GM19468 (cell line): ENCODE measurements around the gene MAST3.

Experiments
- ATAC-seq: cut with Tn5 transposase; IDR thresholded peaks from one replicate; pipeline ENCODE4 v1.9.1; 2021; ENCODE audit warnings: mild to moderate bottlenecking, moderate library complexity, moderate number of reproducible peaks; ENCODE audit not compliant: unreplicated experiment; ENCODE audit errors: extremely low read depth

The MAST3 gene

DNA sequence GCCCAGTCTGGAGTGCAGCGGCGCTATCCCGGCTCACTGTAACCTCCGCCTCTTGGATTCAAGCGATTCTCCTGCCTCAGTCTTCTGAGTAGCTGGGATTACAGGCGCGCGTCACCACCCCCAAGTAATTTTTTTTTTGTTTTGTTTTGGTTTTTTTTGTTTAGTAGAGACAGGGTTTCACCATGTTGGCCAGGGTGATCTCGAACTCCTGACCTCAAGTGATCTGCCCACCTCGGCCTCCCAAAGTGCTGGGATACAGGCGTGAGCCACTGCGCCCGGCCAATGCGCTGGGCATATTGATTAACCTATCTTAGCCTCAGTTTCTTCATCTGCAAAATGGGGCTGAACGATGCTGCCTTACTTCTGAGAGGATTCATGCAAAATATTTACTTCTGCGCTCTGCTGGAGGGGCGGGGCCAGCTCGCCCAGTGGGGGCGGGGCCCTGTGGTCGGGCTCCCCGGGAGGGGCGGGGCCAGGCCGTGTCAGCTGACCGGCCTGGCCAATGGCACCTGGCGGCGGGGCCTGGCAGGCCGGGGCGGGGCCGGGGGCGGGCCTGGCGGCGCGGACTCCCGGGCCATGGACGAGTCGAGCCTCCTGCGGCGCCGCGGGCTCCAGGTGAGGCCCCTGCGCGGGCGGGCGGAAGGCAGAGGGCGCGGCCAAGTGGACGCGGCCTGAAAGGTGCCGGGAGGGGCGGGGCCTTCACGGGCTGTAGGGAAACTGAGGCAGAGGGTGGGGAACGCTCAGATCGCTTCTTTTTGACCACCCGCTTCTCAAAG lies at the start of gene MAST3:
Gene MAST3 (plus strand): TSS at position 562 of the 776 bp plus-strand sequence. CDS start 15 bp downstream, at position 577.
- ATAC-seq: no peak

GRCh38 chr19:18049385-18049784 lies 48.2 kb upstream of the MAST3 start:
- ATAC-seq: no peak

DNA sequence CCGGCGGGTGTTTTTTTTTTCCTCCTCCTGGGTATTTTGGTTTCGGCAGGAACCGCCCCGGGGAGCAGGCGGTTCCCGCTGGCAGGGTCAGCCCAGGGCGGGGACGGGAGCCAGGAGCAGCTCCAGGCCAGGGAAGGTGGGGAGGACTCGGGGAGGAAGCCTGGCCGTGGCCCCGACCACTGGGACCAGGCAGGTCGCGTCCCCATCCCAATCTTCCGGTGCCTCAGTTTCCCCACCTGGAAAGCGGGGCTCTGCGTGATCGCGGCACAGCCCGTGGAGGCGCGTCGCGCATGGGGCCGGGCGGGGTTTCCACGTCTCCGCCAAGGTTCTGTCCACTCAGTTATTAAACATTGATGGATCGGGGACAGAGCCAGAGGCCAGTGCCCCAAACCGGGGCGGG lies 45.7 kb upstream of the MAST3 start:
- no peak for ATAC-seq

- no peak for ATAC-seq
These were observed 43.9 kb upstream of the MAST3 start for GRCh38 chr19:18053576-18054219.

DNA sequence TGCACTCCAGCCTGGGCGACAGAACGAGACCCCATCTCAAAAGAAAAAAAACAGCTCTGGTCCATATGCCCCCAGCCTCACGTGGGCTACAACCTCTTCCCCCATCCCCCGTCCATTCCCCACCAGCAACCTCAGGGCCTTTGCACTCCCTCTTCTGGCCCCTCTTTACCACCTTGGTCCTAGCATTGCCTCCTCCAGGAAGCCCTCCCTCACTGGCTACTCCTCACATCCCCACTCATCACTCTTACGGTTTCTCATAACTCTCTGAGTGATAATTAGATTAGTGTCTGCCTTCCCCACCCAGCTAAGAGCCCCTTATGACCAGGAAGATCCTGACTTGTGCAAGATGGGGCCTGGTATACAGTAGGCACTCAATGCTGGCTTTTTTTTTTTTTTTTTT lies 41.6 kb upstream of the MAST3 start:
- ATAC-seq: no peak

GRCh38 chr19:18057557-18057956 lies 40.0 kb upstream of the MAST3 start:
- no peak for ATAC-seq

DNA sequence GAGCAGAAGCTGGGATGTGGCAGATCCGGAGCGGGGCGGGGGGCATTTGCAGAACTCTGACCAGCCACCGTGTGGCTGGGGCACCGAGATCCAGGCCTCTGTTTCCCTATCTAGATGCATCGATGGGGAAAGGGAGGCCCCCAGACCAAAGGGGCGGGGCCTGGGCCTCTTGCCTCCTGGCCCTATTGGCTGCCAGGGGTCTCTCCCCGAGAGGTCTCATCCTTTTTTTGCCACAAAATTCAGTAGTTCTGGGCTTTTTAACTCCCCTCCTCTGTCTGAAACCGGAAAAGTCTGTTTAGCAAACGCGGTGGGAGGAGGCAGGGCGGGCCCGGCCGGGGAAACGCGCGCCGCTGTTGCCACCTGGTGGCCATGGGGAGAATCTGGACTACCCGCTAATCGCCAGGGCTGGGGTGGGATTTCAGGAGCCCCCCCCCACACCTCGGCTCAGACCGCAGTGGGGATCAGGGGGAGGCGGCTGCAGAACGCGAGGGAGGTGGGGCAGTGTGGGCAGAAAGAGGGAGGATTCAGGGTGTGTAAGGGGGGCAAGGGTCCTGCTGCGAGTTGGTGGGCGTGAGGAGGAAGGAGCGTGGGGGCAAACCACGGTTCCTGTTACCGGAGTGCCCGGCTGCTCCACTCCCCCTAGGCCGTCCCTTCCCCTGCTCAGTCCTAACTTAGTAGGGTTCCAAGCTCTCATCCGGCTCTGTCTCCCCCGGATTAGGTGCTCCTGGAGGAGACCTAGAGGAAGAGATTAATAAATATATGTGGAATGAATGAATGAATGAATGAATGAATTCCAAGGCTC lies 39.2 kb upstream of the MAST3 start:
- ATAC-seq: no peak

GRCh38 chr19:18059297-18059696 lies 38.3 kb upstream of the MAST3 start:
- ATAC-seq: no peak

DNA sequence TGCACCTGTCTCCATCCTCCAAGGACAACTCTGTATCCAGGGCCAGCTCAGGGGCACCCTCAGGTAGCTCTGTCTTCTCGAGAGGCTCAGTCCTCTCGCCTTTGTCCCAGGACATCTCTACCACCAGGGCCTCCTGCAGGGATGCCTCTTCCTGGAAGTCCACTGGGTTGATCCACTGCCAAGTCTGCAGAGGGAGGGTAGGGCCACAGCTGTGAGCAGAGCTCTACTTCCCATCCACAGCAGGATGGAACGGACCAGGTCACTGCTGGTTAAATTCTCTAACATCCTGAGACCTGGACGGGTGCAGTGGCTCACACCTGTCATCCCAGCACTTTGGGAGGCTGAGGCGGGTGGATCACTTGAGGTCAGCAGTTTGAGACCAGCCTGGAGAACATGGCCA lies 37.7 kb upstream of the MAST3 start:
- ATAC-seq: no peak

GRCh38 chr19:18060472-18060871 lies 37.1 kb upstream of the MAST3 start:
- ATAC-seq: no peak

DNA sequence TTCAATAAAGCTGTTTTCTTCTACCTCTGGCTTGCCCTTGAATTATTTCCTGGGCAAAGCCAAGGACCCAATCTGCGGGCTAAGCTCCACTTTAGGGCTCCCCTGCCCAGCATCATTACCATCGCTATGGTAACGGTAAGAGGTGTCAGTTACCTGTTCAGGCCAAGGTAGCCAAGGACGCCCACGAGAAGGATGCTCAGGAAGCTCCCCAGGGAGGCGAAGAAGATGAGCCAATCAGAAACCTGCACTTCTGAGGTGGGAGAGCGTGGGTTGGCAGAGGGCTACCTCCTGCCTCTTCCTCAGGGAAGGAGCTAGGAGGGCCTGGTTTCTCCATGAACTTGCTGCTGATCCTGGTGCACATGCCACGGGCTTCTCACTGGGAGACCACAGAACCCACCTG lies 35.5 kb upstream of the MAST3 start:
- no peak for ATAC-seq

DNA sequence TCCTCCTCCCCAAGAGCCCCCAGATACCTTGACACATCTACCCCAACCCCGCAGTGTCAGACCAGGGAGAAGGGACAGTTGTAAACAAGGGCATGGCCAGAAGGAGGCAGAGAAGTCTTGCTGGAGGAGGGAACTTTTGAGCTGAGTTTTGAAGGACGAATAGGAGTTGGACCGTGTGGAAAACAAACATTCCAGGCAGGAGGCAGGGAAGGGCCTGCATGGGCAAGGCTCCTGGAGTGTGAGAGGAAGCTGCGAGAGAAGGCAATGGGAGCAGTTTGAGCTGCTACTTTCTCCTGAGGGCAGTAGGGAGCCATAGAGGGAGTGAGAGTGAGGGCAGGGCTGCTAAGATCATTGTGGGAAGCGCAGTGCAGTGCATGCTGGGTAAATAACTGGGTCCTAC lies 34.1 kb upstream of the MAST3 start:
- no peak for ATAC-seq

GRCh38 chr19:18065173-18065495 lies 32.4 kb upstream of the MAST3 start:
- no peak for ATAC-seq

DNA sequence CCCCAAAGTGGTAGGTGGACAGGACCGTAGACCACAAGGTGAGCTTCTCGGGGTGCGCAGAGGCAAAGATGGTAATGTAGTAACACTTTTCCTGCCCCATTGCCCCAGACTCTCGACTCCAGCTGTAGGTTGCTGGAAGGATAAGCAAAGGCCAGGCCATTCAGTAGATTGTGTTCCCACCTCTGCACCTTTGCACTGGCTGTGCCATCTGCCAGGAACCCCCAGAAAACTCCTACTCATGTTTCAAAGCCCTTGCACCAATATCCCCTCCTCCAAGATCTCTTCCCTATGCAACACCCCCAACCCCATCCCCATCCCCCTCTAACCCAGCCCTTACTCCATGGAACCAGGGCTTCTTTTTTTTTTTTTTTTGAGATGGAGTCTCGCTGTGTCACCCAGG lies 29.2 kb upstream of the MAST3 start:
- no peak for ATAC-seq

- no peak for ATAC-seq
These were observed 28.2 kb upstream of the MAST3 start for GRCh38 chr19:18069383-18069782.

DNA sequence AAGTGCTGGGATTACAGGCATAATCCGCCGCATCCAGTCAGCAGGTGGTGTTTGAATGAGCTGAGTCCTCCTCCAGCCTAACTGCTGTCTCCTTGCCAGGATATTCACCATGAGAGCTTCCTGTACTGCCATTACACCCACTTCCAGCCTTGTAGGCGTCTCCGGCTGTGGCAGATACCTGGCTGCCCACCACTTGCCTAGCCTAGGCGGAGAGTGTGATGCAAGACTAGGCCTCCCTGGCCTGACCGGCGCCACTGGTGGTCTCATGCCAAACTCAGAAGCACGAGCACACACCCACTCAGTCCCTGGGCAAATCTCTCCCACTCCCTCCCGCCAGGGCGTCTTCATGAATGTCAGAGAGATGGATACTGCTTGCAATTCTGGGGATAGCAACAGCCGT lies 27.4 kb upstream of the MAST3 start:
- no peak for ATAC-seq

GRCh38 chr19:18072335-18072734 lies 25.2 kb upstream of the MAST3 start:
- ATAC-seq: no peak

GRCh38 chr19:18073197-18073596 lies 24.4 kb upstream of the MAST3 start:
- ATAC-seq: no peak

GRCh38 chr19:18074192-18074591 lies 23.4 kb upstream of the MAST3 start:
- ATAC-seq: no peak

DNA sequence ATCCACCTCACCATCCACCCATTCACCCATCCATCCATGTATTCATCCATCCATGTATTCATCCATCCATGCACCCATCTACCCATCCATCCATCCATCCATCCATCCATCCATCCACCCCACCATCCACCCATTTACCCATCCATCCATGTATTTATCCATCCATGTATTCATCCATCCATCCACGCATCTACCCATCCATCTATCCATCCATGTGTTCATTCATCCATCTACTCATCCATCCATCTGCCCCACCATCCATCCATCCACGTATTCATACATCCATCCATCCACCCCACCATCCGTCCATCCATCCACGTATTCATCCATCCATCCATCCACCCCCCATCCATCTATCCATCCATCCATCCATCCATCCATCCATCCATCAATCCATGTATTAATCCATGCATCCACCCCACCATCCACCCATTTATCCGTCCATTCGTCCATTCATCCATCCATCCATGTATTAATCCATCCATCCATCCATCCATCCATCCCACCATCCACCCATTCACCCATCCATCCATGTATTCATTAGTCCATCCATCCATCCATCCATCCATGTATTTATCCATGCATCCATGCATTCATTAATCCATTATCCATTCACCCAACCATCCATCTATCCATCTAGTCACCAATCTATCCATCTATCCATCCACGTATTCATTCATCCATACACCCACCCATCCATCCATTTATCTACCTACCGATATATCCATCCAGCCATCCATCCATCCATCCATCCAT lies 13.5 kb upstream of the MAST3 start:
- no peak for ATAC-seq
